Neutrophil (primary cell): ENCODE measurements around the gene PNLIP.

Source experiments
- H3K27ac ChIP-seq: fragments of 200-600 bp; sonication (generic); 2 replicates; pipeline ENCODE4 v1.5.1; 2016; ENCODE audit warnings: mild to moderate bottlenecking, moderate library complexity
- H3K27me3 ChIP-seq: fragments of 200-600 bp; sonication (generic); 2 replicates; pipeline ENCODE4 v1.6.0; 2016; ENCODE audit warnings: mild to moderate bottlenecking
- H3K36me3 ChIP-seq: fragments of 200-600 bp; sonication (generic); 2 replicates; pipeline ENCODE4 v1.5.1; 2017
- H3K4me1 ChIP-seq, 2 experiments: fragments of 200-600 bp in 1 of 2; sonication (generic) in 1 of 2; 1 replicate in 1 of 2; 2 replicates in 1 of 2; pipeline versions ENCODE4 v1.5.1 to v1.6.1; 2013 to 2016; ENCODE audit warnings: low read depth in 1 of 2, low read length in 1 of 2, mild to moderate bottlenecking in 1 of 2, moderate library complexity in 1 of 2; ENCODE audit not compliant: control insufficient read depth in 1 of 2, insufficient read depth in 1 of 2
- H3K4me3 ChIP-seq, 2 experiments: fragments of 200-600 bp in 1 of 2; sonication (generic) in 1 of 2; 1 replicate in 1 of 2; 2 replicates in 1 of 2; pipeline ENCODE4 v1.5.1; 2013 to 2016; ENCODE audit warnings: low read depth in 1 of 2, low read length in 1 of 2, mild to moderate bottlenecking in 1 of 2, moderate library complexity in 1 of 2
- H3K9me3 ChIP-seq: fragments of 200-600 bp; sonication (generic); 2 replicates; pipeline ENCODE4 v1.5.1; 2016
- TF ChIP-seq, protein P1 (sequence below): fragments of 200-600 bp; sonication (generic); IDR thresholded peaks from 2 replicates; pipeline ENCODE4 v1.5.1; 2016; ENCODE audit warnings: antibody characterized with exemption

The PNLIP gene

DNA sequence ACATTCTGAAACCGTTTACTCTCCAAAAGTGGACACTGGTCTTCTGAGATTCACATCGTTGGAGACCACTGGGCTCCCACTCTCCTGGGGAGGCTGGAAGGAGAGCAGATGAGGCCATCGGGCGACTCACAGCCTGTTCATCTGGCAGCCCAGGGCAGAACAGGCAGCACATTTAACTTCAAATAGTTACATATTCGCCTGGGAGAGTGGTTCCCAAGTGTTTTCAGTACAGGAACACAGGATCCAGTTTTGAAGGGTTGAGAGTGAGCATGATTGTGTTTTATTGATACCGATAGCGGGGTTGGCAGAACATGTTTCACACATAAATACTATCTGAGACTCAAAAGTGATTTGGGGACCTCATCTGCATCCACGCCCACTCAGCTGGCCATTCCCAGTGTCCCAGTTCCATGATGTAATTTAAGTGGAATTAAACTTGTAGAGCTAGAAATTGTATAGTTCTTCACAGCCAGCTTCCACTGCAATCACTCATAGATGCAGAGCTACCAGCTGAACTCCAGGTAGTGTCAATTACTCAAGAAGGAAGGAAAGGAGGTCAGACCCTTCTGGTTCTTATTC is 22.8 kb upstream of the PNLIP start:
- Histone ChIP-seq H3K9me3 (no peaks in the 10 kb centered on the region), H3K4me3 (no peak overlapping the region), H3K27ac (no peak overlapping the region), H3K36me3 (no peaks in the 10 kb centered on the region), H3K27me3 (peaks cover 11% of the 10 kb centered on the region), H3K4me1 (no peaks in the 10 kb centered on the region)
- TF ChIP-seq, protein P1, sequence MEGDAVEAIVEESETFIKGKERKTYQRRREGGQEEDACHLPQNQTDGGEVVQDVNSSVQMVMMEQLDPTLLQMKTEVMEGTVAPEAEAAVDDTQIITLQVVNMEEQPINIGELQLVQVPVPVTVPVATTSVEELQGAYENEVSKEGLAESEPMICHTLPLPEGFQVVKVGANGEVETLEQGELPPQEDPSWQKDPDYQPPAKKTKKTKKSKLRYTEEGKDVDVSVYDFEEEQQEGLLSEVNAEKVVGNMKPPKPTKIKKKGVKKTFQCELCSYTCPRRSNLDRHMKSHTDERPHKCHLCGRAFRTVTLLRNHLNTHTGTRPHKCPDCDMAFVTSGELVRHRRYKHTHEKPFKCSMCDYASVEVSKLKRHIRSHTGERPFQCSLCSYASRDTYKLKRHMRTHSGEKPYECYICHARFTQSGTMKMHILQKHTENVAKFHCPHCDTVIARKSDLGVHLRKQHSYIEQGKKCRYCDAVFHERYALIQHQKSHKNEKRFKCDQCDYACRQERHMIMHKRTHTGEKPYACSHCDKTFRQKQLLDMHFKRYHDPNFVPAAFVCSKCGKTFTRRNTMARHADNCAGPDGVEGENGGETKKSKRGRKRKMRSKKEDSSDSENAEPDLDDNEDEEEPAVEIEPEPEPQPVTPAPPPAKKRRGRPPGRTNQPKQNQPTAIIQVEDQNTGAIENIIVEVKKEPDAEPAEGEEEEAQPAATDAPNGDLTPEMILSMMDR, result no peak

DNA sequence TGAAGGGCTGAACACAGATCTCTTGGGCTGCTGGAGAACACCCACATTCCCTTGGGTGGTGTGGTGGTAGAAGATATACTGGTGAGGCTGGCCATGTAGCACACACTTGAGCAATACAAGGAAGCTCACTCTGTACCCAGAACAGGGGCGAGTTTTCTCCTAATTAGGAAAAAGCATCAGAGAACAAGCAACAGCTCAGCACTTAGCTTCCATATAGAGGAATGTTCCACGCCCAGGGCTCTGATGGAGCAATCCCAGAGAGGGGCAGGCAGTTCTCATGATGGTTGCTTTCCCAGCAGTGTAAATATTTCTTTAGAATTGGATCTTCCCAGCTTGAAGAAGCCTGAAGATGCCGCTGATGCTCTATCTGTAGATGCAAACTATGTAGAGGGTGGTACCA is 21.0 kb upstream of the PNLIP start:
- Histone ChIP-seq H3K4me1 (no peaks in the 10 kb centered on the region), H3K9me3 (no peaks in the 10 kb centered on the region), H3K4me3 (no peak overlapping the region), H3K36me3 (no peaks in the 10 kb centered on the region), H3K27me3 (peaks cover 11% of the 10 kb centered on the region), H3K27ac (no peak overlapping the region)
- TF ChIP-seq, protein P1, result no peak

DNA sequence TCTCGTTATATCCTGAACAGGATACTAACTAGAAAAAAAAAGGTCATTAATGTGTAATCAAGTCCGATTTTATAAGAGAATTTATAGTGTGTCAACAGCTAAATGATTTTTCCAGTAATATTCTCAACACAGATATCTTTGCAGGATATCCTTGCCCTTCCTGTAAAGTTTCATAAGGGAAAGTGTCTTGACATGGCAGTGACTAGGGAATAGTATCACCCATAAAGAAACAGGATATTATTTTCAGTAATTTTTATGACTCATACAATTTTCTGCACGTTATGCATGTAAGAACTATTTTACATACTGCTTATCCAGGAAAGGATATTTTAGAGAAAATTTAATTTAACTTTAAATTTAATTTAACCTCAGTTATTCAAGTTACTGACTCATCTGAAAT is 19.5 kb upstream of the PNLIP start:
- no peak overlapping the region for H3K27ac ChIP-seq
- TF ChIP-seq, protein P1, result no peak
- no peak overlapping the region for H3K4me3 ChIP-seq
- H3K9me3 ChIP-seq, result no peaks in the 10 kb centered on the region
- no peaks in the 10 kb centered on the region for H3K4me1 ChIP-seq
- no peaks in the 10 kb centered on the region for H3K36me3 ChIP-seq
- H3K27me3 ChIP-seq, result peaks cover 11% of the 10 kb centered on the region

DNA sequence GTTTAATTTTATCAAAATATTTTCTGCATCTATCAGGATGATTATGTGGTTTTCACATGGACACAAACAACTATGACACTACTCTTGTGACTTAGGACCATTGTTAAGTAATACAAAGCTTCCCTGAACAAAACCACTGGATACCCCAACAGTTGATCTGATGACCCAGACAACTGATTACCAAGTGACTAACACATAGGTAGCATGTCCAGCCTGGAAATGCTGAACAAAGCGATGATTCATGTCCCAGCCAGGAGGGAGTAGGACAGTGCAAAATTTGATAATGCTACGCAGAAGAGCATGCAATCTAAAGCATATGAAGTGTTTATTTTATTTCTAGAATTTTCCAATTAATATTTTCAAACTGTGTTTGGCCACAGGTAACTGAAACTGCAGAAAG is 8.9 kb upstream of the PNLIP start:
- Histone ChIP-seq H3K27ac (no peak overlapping the region), H3K4me1 (no peaks in the 10 kb centered on the region), H3K4me3 (no peak overlapping the region), H3K27me3 (no peaks in the 10 kb centered on the region), H3K36me3 (no peaks in the 10 kb centered on the region), H3K9me3 (no peaks in the 10 kb centered on the region)
- TF ChIP-seq, protein P1, result no peak

DNA sequence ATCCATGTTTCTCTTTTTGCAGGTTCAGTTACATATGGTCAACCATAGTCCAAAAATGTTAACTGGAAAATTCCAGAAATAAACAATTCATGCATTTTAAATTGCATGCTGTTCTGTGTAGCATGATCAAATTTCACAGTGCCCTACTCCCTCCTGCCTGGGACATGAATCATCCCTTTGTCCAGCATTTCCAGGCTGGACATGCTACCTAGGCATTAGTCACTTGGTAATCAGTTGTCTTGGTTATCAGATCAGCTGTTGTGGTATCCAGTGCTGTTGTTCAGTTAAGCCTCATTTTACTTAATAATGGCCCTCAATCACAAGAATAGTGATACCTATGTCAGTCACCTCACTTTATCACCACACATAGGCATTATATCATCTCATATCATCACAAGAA is 7.3 kb upstream of the PNLIP start:
- H3K27me3 ChIP-seq, result no peaks in the 10 kb centered on the region
- no peaks in the 10 kb centered on the region for H3K9me3 ChIP-seq
- no peaks in the 10 kb centered on the region for H3K36me3 ChIP-seq
- no peak overlapping the region for H3K4me3 ChIP-seq
- H3K4me1 ChIP-seq, result no peaks in the 10 kb centered on the region
- TF ChIP-seq, protein P1, result no peak
- H3K27ac ChIP-seq, result no peak overlapping the region

DNA sequence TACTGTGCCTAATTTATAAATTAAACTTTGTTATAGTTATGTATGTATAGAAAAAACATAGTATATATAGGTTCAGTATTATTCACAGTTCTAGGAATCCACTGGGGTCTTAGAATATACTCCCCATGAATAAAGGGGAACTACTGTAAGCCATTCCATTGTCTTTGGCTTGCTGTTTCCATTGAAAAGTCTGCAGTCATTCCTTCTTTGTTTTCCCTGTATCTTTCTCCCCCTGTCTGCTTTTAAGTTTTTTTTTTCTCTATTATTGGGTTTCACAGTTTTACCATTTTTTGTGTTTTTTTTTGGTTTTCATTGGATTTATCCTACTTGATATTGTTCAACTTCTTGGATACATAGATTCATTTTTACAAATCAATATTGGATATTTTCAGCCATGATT is 6.7 kb upstream of the PNLIP start:
- TF ChIP-seq, protein P1, result no peak
- no peaks in the 10 kb centered on the region for H3K27me3 ChIP-seq
- H3K4me1 ChIP-seq, result no peaks in the 10 kb centered on the region

More for the DNA sequence above, 6.7 kb upstream of the PNLIP start:
- no peak overlapping the region for H3K27ac ChIP-seq
- no peak overlapping the region for H3K4me3 ChIP-seq
- H3K9me3 ChIP-seq, result no peaks in the 10 kb centered on the region
- no peaks in the 10 kb centered on the region for H3K36me3 ChIP-seq
